K562 (cell line): ENCODE results near the gene RNF213. TPM values are rescaled to one million over a fixed set of nuclear protein-coding genes. Genes with fewer than 3 reads are reported as not detected.
A peak's percentile ranks its signal among the peaks of the same experiment; 100 is the strongest.

Experiments
- ARHGAP35 ChIP-seq: fragments of 450-650 bp; IDR thresholded peaks from 2 replicates; pipeline ENCODE4 v1.6.1; 2018; ENCODE audit not compliant: partially characterized antibody
- ARID4B ChIP-seq: sonication (generic); formaldehyde crosslinking; IDR thresholded peaks from 2 replicates; pipeline ENCODE4 v1.8.0; 2022; ENCODE audit warnings: mild to moderate bottlenecking, missing genetic modification reagents
- CBFA2T2 ChIP-seq: fragments of 450-650 bp; conservative IDR thresholded peaks from 2 replicates; pipeline ENCODE4 v1.6.1; 2017; ENCODE audit warnings: mild to moderate bottlenecking
- CXXC5 ChIP-seq: fragments of 250-450 bp; sonication (Bioruptor Pico); IDR thresholded peaks from 2 replicates; pipeline ENCODE4 v1.8.0; 2022; ENCODE audit warnings: inconsistent platforms, mild to moderate bottlenecking, moderate library complexity
- ESRRA ChIP-seq: fragments of 450-650 bp; IDR thresholded peaks from 2 replicates; pipeline ENCODE4 v1.6.1; 2014; ENCODE audit warnings: low read depth, mild to moderate bottlenecking, moderate library complexity, borderline replicate concordance
- FOXJ2 ChIP-seq: fragments of 200-800 bp; sonication (Bioruptor generic); IDR thresholded peaks from 2 replicates; pipeline ENCODE4 v1.6.1; 2016; ENCODE audit warnings: missing genetic modification characterization, missing compliant biosample characterization
- HLTF ChIP-seq: fragments of 450-650 bp; IDR thresholded peaks from 2 replicates; pipeline ENCODE4 v1.6.1; 2016
- PHB ChIP-seq: fragments of 250-450 bp; sonication (Bioruptor Pico); IDR thresholded peaks from 2 replicates; pipeline ENCODE4 v1.5.0; 2021
- PHTF2 ChIP-seq: fragments of 250-450 bp; sonication (Bioruptor Pico); IDR thresholded peaks from 2 replicates; pipeline ENCODE4 v1.5.0; 2021; ENCODE audit warnings: mild to moderate bottlenecking
- PTRF ChIP-seq: fragments of 450-650 bp; IDR thresholded peaks from 2 replicates; pipeline ENCODE4 v1.6.1; 2016; ENCODE audit warnings: mild to moderate bottlenecking, missing genetic modification characterization, missing compliant biosample characterization
- RAD21 ChIP-seq, 2 experiments: fragments of 250-450 bp in 1 of 2; fragments of 450-650 bp in 1 of 2; sonication (Bioruptor Pico) in 1 of 2; formaldehyde crosslinking in 1 of 2; IDR thresholded peaks in 1 of 2; conservative IDR thresholded peaks in 1 of 2; 2 replicates each; pipeline versions ENCODE4 v1.4.0 to v1.8.0; 2020 to 2022; ENCODE audit warnings: mild to moderate bottlenecking in 2 of 2, moderate library complexity in 1 of 2
- STAT5A ChIP-seq: IDR thresholded peaks from 2 replicates; pipeline ENCODE4 v1.6.1; 2012; ENCODE audit warnings: low read length, inconsistent platforms, borderline replicate concordance
- TBL1XR1 ChIP-seq, 2 experiments: IDR thresholded peaks; 2 replicates each; pipeline ENCODE4 v1.6.1; 2012; ENCODE audit warnings: improper control_type of control experiment in 2 of 2, low read length in 2 of 2, mild to moderate bottlenecking in 1 of 2
- TBP ChIP-seq: optimal IDR thresholded peaks from 2 replicates; pipeline ENCODE3; 2011; ENCODE audit warnings: low read depth, low read length, improper control_type of control experiment
- TFE3 ChIP-seq: fragments of 450-650 bp; formaldehyde crosslinking; IDR thresholded peaks from 2 replicates; pipeline ENCODE4 v1.4.0; 2020; ENCODE audit warnings: mild to moderate bottlenecking, mixed read lengths
- TOE1 ChIP-seq, 2 experiments: fragments of 450-650 bp in 1 of 2; sonication (generic) in 1 of 2; formaldehyde crosslinking in 1 of 2; IDR thresholded peaks; 2 replicates each; pipeline versions ENCODE4 v1.7.1 to v1.8.0; 2016 to 2022; ENCODE audit warnings: borderline replicate concordance in 2 of 2, mild to moderate bottlenecking in 2 of 2, antibody characterized with exemption in 1 of 2, inconsistent platforms in 1 of 2, low read depth in 1 of 2, missing genetic modification reagents in 1 of 2, moderate library complexity in 1 of 2
- USF2 ChIP-seq: sonication (generic); formaldehyde crosslinking; IDR thresholded peaks from 2 replicates; pipeline ENCODE4 v1.5.0; 2020; ENCODE audit warnings: missing genetic modification reagents
- ZNF324 ChIP-seq: fragments of 250-450 bp; sonication (Bioruptor Pico); IDR thresholded peaks from 2 replicates; pipeline ENCODE4 v1.4.0; 2020; ENCODE audit warnings: mild to moderate bottlenecking
- ZNF766 ChIP-seq: fragments of 200-800 bp; sonication (Bioruptor generic); conservative IDR thresholded peaks from 2 replicates; pipeline ENCODE4 v1.6.1; 2016; ENCODE audit warnings: missing genetic modification characterization, missing compliant biosample characterization
- ZNF780A ChIP-seq: fragments of 250-450 bp; sonication (Bioruptor Pico); IDR thresholded peaks from 2 replicates; pipeline ENCODE4 v1.5.0; 2021; ENCODE audit warnings: mild to moderate bottlenecking
- polyA plus RNA-seq, 8 experiments: library from polyadenylated mRNA; depleted of rRNA in 4 of 8; stranded (reverse) in 5 of 8; unstranded in 3 of 8; fragments of >200 nt; fragmentation: Nextera tagmentation in 2 of 8; fragmentation: Illumina TruSeq in 1 of 8; extraction: Ambion mirVana in 2 of 8; extraction: Trizol in 1 of 8; gene quantifications; 2 replicates each; pipeline versions ENCODE4 v1.2.1 to v1.2.3, GENCODE V29; 2011 to 2014; ENCODE audit warnings: inconsistent platforms in 1 of 8, missing spikeins in 1 of 8
- total RNA-seq, 7 experiments: library from RNA; depleted of rRNA in 6 of 7; stranded (reverse); fragments of >200 nt in 6 of 7; fragmentation: Illumina TruSeq in 2 of 7; extraction: Trizol in 2 of 7; gene quantifications; 2 replicates each; pipeline versions ENCODE4 v1.2.1 to v1.2.3, GENCODE V29; 2011 to 2021; ENCODE audit warnings: low replicate concordance in 1 of 7

The RNF213 gene
- total and polyA plus RNA-seq, 9 of the 15 experiments (the other 6 are each of a cell fraction or from before 2014, with no cell fraction given): 5.3 to 33.6 (median 17.9) TPM

- TF ChIP-seq ESRRA: no peak
- TF ChIP-seq FOXJ2 (tag): no peak
- no peak for TF ChIP-seq PTRF (tag)
- peak; percentile 97 for TF ChIP-seq TFE3 (CRISPR knock-in tag)
- TF ChIP-seq ARHGAP35: no peak
- TF ChIP-seq CBFA2T2: peak; percentile 86
- TF ChIP-seq USF2 (CRISPR knock-in tag): peak; percentile 83
- peak; percentile 97 for TF ChIP-seq TOE1 (IDR thresholded peaks at IDR 0.05; ENCODE audit: borderline replicate concordance)
- TF ChIP-seq TOE1 (CRISPR knock-in tag; IDR thresholded peaks at IDR 0.05; ENCODE audit: borderline replicate concordance, low read depth): no peak
- no peak for TF ChIP-seq HLTF
- TF ChIP-seq ZNF780A (CRISPR knock-in tag): no peak
- TF ChIP-seq RAD21 (CRISPR knock-in tag; conservative IDR thresholded peaks at IDR 0.05 in 1 of 2, IDR thresholded peaks at IDR 0.05 in 1 of 2): peak in 1 of 2 experiments; percentile 35; a peak in 3 of 4 replicates
- peak; percentile 15; the same call in 1 of the 2 replicates for TF ChIP-seq CXXC5
- TF ChIP-seq PHTF2 (CRISPR knock-in tag): no peak
- TF ChIP-seq ZNF324 (CRISPR knock-in tag): no peak
- TF ChIP-seq ARID4B (CRISPR knock-in tag): no peak
- TF ChIP-seq TBP: no peak
- no peak for TF ChIP-seq TBL1XR1 (IDR thresholded peaks at IDR 0.05; ENCODE audit: low read length in 2 of 2)
- TF ChIP-seq STAT5A: peak; percentile 56
- TF ChIP-seq ZNF766 (CRISPR knock-in tag): no peak
- no peak for TF ChIP-seq PHB (CRISPR knock-in tag)
These were observed 2.9 kb downstream of the RNF213 start (continued) for GRCh38 chr17:80263253-80264204.
